KBM-7 (cell line): Measurements from ENCODE around the gene AK8.

Experiments used
- DNase-seq: peaks from one replicate; pipeline ENCODE4 v3.0.0-alpha.2; 2015
- in situ Hi-C: fragments of 300-500 bp; cut with MboI; formaldehyde crosslinking; loops from 2 replicates; pipeline ENCODE4 v1.14.3; 2020; ENCODE audit warnings: low sequenced_read_pairs, low pct_unique_long_range_greater_than_20kb, mixed read lengths

The AK8 gene

GRCh38 chr9:132834343-132834742, 43.7 kb downstream of the AK8 start:
- no peak for DNase-seq
- in situ Hi-C loops: no loop called here

- in situ Hi-C loops: no loop called here
- DNase-seq: no peak
Measured at GRCh38 chr9:132833550-132834121, 44.4 kb downstream of the AK8 start.

- no peak for DNase-seq
- in situ Hi-C loops: no loop called here
Measured at GRCh38 chr9:132832171-132832881, 45.8 kb downstream of the AK8 start.

- in situ Hi-C loops: no loop called here
- DNase-seq: no peak
Measured at GRCh38 chr9:132828201-132828770, 49.8 kb downstream of the AK8 start.

GRCh38 chr9:132827366-132827765, 50.7 kb downstream of the AK8 start:
- no peak for DNase-seq
- in situ Hi-C loops: no loop called here

- in situ Hi-C loops: no loop called here
- no peak for DNase-seq
Measured at GRCh38 chr9:132826621-132827365, 51.3 kb downstream of the AK8 start.

GRCh38 chr9:132826131-132826530, 52.0 kb downstream of the AK8 start:
- in situ Hi-C loops: no loop called here
- DNase-seq: no peak

- in situ Hi-C loops: no loop called here
- no peak for DNase-seq
Measured at GRCh38 chr9:132825430-132825829, 52.7 kb downstream of the AK8 start.

GRCh38 chr9:132824951-132825350, 53.1 kb downstream of the AK8 start:
- no peak for DNase-seq
- in situ Hi-C loops: no loop called here

GRCh38 chr9:132824151-132824550, 53.9 kb downstream of the AK8 start:
- DNase-seq: no peak
- in situ Hi-C loops: no loop called here

- in situ Hi-C loops: no loop called here
- no peak for DNase-seq
Measured at GRCh38 chr9:132823370-132824145, 54.5 kb downstream of the AK8 start.

- DNase-seq: no peak
- in situ Hi-C loops: no loop called here
Measured at GRCh38 chr9:132820169-132820944, 57.7 kb downstream of the AK8 start.

GRCh38 chr9:132818588-132818987, 59.5 kb downstream of the AK8 start:
- DNase-seq: no peak
- in situ Hi-C loops: no loop called here

- in situ Hi-C loops: no loop called here
Measured at GRCh38 chr9:132814937-132815336, 63.1 kb downstream of the AK8 start.

GRCh38 chr9:132813115-132813771, 64.8 kb downstream of the AK8 start:
- DNase-seq: no peak
- in situ Hi-C loops: no loop called here

More at GRCh38 chr9:132814937-132815336, 63.1 kb downstream of the AK8 start:
- DNase-seq: no peak

- DNase-seq: no peak
- in situ Hi-C loops: no loop called here
Measured at GRCh38 chr9:132811985-132812384, 66.1 kb downstream of the AK8 start.

GRCh38 chr9:132810314-132810713, 67.8 kb downstream of the AK8 start:
- peak; percentile 43 for DNase-seq
- in situ Hi-C loops: no loop called here

- peak; percentile 38 for DNase-seq
- in situ Hi-C loops: no loop called here
Measured at GRCh38 chr9:132809677-132810271, 68.3 kb downstream of the AK8 start.
